K562 (cell line): ENCODE results near the gene ZNF215. TPM values are rescaled to one million over a fixed set of nuclear protein-coding genes. Genes with fewer than 3 reads are reported as not detected.

ENCODE experiments used
- ATAC-seq: fragments of 200-7000 bp; cut with Tn5 transposase; 3 replicates; pipeline ENCODE4 v1.9.1; 2020; ENCODE audit warnings: moderate library complexity
- BruUV-seq: library from RNA; stranded (reverse); fragments of 400-500 nt; replicated peaks from 2 replicates; lab custom pipeline; 2021; lab: Mats Ljungman, UMichigan
- CTCF ChIA-PET: fragments of 300-600 bp; formaldehyde crosslinking; extraction: SDS; loops from one replicate; lab custom pipeline; 2021; ENCODE audit warnings: low intra/inter-chr PET ratio; lab: Yijun Ruan, JAX
- POLR2A ChIA-PET: fragments of 300-600, 350-650 bp; sonication (Branson Sonifier 250); formaldehyde crosslinking; extraction: SDS; loops from one replicate; lab custom pipeline; 2021; ENCODE audit warnings: antibody characterized with exemption, inconsistent platforms; lab: Yijun Ruan, JAX
- DNase-seq, 4 experiments: peaks; one replicate each; pipeline versions ENCODE4 v3.0.0 to v3.0.0-alpha.2; 2011 to 2018; ENCODE audit warnings: low spot score in 3 of 4, mixed read lengths in 3 of 4; ENCODE audit errors: extremely low read depth in 1 of 4
- FAIRE-seq: peaks from 2 replicates; lab custom pipeline; 2011; peaks lifted over from hg19 to GRCh38; lab: Jason Lieb, UNC
- H2AFZ ChIP-seq: 2 replicates; pipeline ENCODE4 v1.6.0; 2011; ENCODE audit warnings: low read depth, low read length, control low read depth, inconsistent platforms
- H3K27ac ChIP-seq: fragments of 200-600 bp; 3 replicates; pipeline ENCODE4 v1.8.0; 2011; ENCODE audit warnings: low read depth, mild to moderate bottlenecking, control low read depth, inconsistent platforms, low read length, moderate library complexity, mixed read lengths; ENCODE audit errors: extremely low read depth
- H3K27me3 ChIP-seq, 2 experiments: fragments of 300-600 bp in 1 of 2; 2 replicates in 1 of 2; 3 replicates in 1 of 2; pipeline versions ENCODE4 v1.6.0 to v1.8.0; 2011; ENCODE audit warnings: inconsistent platforms in 2 of 2, low read length in 2 of 2, mild to moderate bottlenecking in 1 of 2, mixed read lengths in 1 of 2, moderate library complexity in 1 of 2; ENCODE audit not compliant: control insufficient read depth in 2 of 2, insufficient read depth in 2 of 2
- H3K36me3 ChIP-seq: fragments of 300-600 bp; 3 replicates; pipeline ENCODE4 v1.8.0; 2011; ENCODE audit warnings: mild to moderate bottlenecking, low read length, inconsistent platforms; ENCODE audit not compliant: control insufficient read depth, insufficient read depth
- H3K4me1 ChIP-seq, 2 experiments: fragments of 200-600 bp in 1 of 2; replicated peaks in 1 of 2; 2 replicates in 1 of 2; 3 replicates in 1 of 2; pipeline versions ENCODE4 v1.5.1 to v1.8.0; 2011; ENCODE audit warnings: inconsistent platforms in 2 of 2, low read length in 2 of 2, mild to moderate bottlenecking in 1 of 2, mixed read lengths in 1 of 2, moderate library complexity in 1 of 2; ENCODE audit not compliant: control insufficient read depth in 2 of 2, insufficient read depth in 2 of 2
- H3K4me2 ChIP-seq: 2 replicates; pipeline ENCODE4 v1.6.1; 2011; ENCODE audit warnings: low read length, control low read depth, inconsistent platforms, mixed read lengths; ENCODE audit not compliant: insufficient read depth
- H3K4me3 ChIP-seq: fragments of 200-600 bp; sonication (generic), shearing (Covaris generic); 2 replicates; pipeline ENCODE4 v1.5.1; 2016; ENCODE audit warnings: control low read depth, inconsistent platforms
- H3K79me2 ChIP-seq: fragments of 200-600 bp; 3 replicates; pipeline ENCODE4 v1.8.0; 2011; ENCODE audit warnings: low read length, inconsistent platforms; ENCODE audit not compliant: control insufficient read depth, insufficient read depth
- H3K9ac ChIP-seq, 2 experiments: 2 replicates each; pipeline versions ENCODE4 v1.6.0 to v1.6.1; 2011; ENCODE audit warnings: low read depth in 2 of 2, low read length in 2 of 2, control low read depth in 1 of 2, inconsistent platforms in 1 of 2, mild to moderate bottlenecking in 1 of 2, mixed read lengths in 1 of 2; ENCODE audit not compliant: insufficient read depth in 1 of 2
- H3K9me1 ChIP-seq: one replicate; pipeline ENCODE4 v1.6.0; 2011; ENCODE audit warnings: inconsistent platforms, mild to moderate bottlenecking, low read length, moderate library complexity; ENCODE audit not compliant: control insufficient read depth, insufficient read depth
- H3K9me3 ChIP-seq: replicated peaks from 2 replicates; pipeline ENCODE4 v1.5.1; 2011; ENCODE audit warnings: low read depth, low read length, inconsistent platforms; ENCODE audit not compliant: control insufficient read depth, insufficient read depth
- H4K20me1 ChIP-seq: replicated peaks from 2 replicates; pipeline ENCODE4 v1.6.1; 2011; ENCODE audit warnings: low read length, inconsistent platforms, mixed read lengths; ENCODE audit not compliant: control insufficient read depth, insufficient read depth
- CEBPB ChIP-seq: fragments of 450-650 bp; IDR thresholded peaks from 2 replicates; pipeline ENCODE4 v1.6.1; 2016; ENCODE audit warnings: missing genetic modification characterization, missing compliant biosample characterization
- CEBPG ChIP-seq, 3 experiments: fragments of 200-800 bp in 1 of 3; sonication (Bioruptor generic) in 1 of 3; sonication (generic) in 1 of 3; formaldehyde crosslinking in 1 of 3; IDR thresholded peaks in 2 of 3; conservative IDR thresholded peaks in 1 of 3; 2 replicates each; pipeline versions ENCODE4 v1.6.1 to v1.8.0; 2016 to 2022; ENCODE audit warnings: missing compliant biosample characterization in 2 of 3, missing genetic modification characterization in 2 of 3, mild to moderate bottlenecking in 1 of 3, missing genetic modification reagents in 1 of 3
- WGBS: fragments of 100-300 bp; shearing (Covaris generic); methylation state at CpG from one replicate; pipeline ENCODE4 v1.1.6; 2016; ENCODE audit warnings: low coverage, mixed read lengths; ENCODE audit not compliant: insufficient coverage; ENCODE audit errors: missing lambda C conversion rate; 5-methylcytosine and 5-hydroxymethylcytosine counted together
- in situ Hi-C: fragments of 300-500 bp; cut with MboI; formaldehyde crosslinking; loops from 4 replicates; pipeline ENCODE4 v1.15.0; 2018; ENCODE audit warnings: inconsistent platforms, mixed read lengths
- intact Hi-C: fragments of 100-400 bp; cut with micrococcal nuclease; formaldehyde crosslinking; loops from 2 replicates; pipeline ENCODE4 v1.14.2; 2022
- polyA plus RNA-seq, 8 experiments: library from polyadenylated mRNA; depleted of rRNA in 4 of 8; stranded (reverse) in 5 of 8; unstranded in 3 of 8; fragments of >200 nt; fragmentation: Nextera tagmentation in 2 of 8; fragmentation: Illumina TruSeq in 1 of 8; extraction: Ambion mirVana in 2 of 8; extraction: Trizol in 1 of 8; gene quantifications; 2 replicates each; pipeline versions ENCODE4 v1.2.1 to v1.2.3, GENCODE V29; 2011 to 2014; ENCODE audit warnings: inconsistent platforms in 1 of 8, missing spikeins in 1 of 8
- total RNA-seq, 7 experiments: library from RNA; depleted of rRNA in 6 of 7; stranded (reverse); fragments of >200 nt in 6 of 7; fragmentation: Illumina TruSeq in 2 of 7; extraction: Trizol in 2 of 7; gene quantifications; 2 replicates each; pipeline versions ENCODE4 v1.2.1 to v1.2.3, GENCODE V29; 2011 to 2021; ENCODE audit warnings: low replicate concordance in 1 of 7
- TF ChIP-seq, protein P1 (sequence below): fragments of 450-650 bp; IDR thresholded peaks from 2 replicates; pipeline ENCODE4 v1.6.1; 2017; ENCODE audit warnings: antibody characterized with exemption

The ZNF215 gene
- total and polyA plus RNA-seq, 9 of the 15 experiments (the other 6 are each of a cell fraction or from before 2014, with no cell fraction given), result 11.2 to 19.1 (median 14.2) TPM

GRCh38 chr11:6898911-6899310 is 27.3 kb upstream of the ZNF215 start:
- Histone ChIP-seq H4K20me1 (no peaks in the 10 kb centered on the region), H3K4me1 (no peaks in the 10 kb centered on the region), H3K79me2 (no peaks in the 10 kb centered on the region), H3K4me2 (no peak overlapping the region), H3K9me3 (no peaks in the 10 kb centered on the region), H3K36me3 (no peaks in the 10 kb centered on the region), H3K27ac (no peak overlapping the region), H3K9ac (no peak overlapping the region), H3K4me3 (no peak overlapping the region), H3K9me1 (no peaks in the 10 kb centered on the region), H2AFZ (no peak overlapping the region), H3K27me3 (no peaks in the 10 kb centered on the region)
- FAIRE-seq (no peak), ATAC-seq (no peak), DNase-seq (no peak)
- ChIA-PET POLR2A (no interaction called here), CTCF (no interaction called here)
- intact Hi-C loops (no loop called here), in situ Hi-C loops (no loop called here)
- TF ChIP-seq, protein P1, sequence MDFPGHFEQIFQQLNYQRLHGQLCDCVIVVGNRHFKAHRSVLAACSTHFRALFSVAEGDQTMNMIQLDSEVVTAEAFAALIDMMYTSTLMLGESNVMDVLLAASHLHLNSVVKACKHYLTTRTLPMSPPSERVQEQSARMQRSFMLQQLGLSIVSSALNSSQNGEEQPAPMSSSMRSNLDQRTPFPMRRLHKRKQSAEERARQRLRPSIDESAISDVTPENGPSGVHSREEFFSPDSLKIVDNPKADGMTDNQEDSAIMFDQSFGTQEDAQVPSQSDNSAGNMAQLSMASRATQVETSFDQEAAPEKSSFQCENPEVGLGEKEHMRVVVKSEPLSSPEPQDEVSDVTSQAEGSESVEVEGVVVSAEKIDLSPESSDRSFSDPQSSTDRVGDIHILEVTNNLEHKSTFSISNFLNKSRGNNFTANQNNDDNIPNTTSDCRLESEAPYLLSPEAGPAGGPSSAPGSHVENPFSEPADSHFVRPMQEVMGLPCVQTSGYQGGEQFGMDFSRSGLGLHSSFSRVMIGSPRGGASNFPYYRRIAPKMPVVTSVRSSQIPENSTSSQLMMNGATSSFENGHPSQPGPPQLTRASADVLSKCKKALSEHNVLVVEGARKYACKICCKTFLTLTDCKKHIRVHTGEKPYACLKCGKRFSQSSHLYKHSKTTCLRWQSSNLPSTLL, result no peak
- TF ChIP-seq CEBPG (CRISPR knock-in tag; IDR thresholded peaks at IDR 0.05) (no peak), CEBPG (tag; conservative IDR thresholded peaks at IDR 0.05 in 1 of 2, IDR thresholded peaks at IDR 0.05 in 1 of 2) (0 out of 4 replicates have a peak, but pooled peaks of 1 of the 2 experiments have one; percentile 34), CEBPB (tag) (peak; percentile 62)
- 0% methylated on average over 1 of the region's 1 CpG for WGBS
- BruUV-seq, result no TSS peak
